Measurements from ENCODE around the gene MRPL16.

DNA sequence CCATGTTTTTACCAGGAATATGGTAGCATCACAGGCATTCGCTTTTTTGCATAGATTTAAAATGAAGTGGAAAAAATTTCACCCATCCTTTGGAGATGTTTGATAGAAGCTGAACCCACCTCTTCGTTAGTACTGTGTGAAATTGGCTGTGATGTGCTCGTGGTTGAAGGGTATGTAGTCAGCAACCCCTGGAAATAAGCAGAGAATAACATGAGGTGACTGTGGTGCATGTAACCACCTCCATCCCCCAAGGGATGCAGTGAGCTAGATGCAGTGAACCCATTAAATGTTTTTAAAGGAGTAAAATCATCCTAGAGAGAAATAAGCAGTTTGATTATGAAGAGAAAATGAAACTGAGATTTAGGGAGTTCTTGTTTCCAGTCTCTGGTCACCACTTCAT, 18.8 kb upstream of the MRPL16 start:
- no peak for TF ChIP-seq POLR2A (IDR thresholded peaks at IDR 0.05)
- TF ChIP-seq, protein P1, sequence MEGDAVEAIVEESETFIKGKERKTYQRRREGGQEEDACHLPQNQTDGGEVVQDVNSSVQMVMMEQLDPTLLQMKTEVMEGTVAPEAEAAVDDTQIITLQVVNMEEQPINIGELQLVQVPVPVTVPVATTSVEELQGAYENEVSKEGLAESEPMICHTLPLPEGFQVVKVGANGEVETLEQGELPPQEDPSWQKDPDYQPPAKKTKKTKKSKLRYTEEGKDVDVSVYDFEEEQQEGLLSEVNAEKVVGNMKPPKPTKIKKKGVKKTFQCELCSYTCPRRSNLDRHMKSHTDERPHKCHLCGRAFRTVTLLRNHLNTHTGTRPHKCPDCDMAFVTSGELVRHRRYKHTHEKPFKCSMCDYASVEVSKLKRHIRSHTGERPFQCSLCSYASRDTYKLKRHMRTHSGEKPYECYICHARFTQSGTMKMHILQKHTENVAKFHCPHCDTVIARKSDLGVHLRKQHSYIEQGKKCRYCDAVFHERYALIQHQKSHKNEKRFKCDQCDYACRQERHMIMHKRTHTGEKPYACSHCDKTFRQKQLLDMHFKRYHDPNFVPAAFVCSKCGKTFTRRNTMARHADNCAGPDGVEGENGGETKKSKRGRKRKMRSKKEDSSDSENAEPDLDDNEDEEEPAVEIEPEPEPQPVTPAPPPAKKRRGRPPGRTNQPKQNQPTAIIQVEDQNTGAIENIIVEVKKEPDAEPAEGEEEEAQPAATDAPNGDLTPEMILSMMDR (IDR thresholded peaks at IDR 0.05), result no peak
